Hepatocyte (in vitro differentiated cells): ENCODE measurements around the gene SYCE3.

ENCODE experiments used
- EZH2 ChIP-seq: fragments of 200-600 bp; sonication (generic); IDR thresholded peaks from 2 replicates; pipeline ENCODE4 v1.6.1; 2016; ENCODE audit warnings: antibody characterized with exemption, mild to moderate bottlenecking, borderline replicate concordance
- TF ChIP-seq, protein P1 (sequence below): fragments of 200-600 bp; sonication (generic); IDR thresholded peaks from 2 replicates; pipeline ENCODE4 v1.5.1; 2016; ENCODE audit warnings: antibody characterized with exemption, mild to moderate bottlenecking; ENCODE audit not compliant: poor library complexity

DNA sequence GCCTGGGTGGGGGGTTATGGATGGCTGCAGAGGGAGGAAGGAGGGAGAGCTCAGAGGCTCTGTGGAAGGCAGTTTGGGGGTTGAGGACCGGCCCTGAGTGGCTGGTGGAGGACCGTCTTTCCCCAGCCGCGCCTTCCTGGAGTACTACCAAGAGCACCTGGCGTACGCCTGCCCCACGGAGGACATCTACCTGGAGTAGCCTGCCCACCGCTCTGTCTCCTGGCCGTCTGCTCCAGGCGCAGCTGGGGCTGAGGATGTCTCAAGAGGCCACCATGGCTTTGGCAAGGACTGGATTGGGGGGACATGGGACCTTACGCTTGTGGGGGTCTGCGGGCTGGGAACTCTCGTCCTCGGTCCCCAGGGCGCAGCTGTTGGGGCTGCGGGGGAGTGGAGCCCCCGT is 47.9 kb upstream of the SYCE3 start:
- TF ChIP-seq, protein P1, sequence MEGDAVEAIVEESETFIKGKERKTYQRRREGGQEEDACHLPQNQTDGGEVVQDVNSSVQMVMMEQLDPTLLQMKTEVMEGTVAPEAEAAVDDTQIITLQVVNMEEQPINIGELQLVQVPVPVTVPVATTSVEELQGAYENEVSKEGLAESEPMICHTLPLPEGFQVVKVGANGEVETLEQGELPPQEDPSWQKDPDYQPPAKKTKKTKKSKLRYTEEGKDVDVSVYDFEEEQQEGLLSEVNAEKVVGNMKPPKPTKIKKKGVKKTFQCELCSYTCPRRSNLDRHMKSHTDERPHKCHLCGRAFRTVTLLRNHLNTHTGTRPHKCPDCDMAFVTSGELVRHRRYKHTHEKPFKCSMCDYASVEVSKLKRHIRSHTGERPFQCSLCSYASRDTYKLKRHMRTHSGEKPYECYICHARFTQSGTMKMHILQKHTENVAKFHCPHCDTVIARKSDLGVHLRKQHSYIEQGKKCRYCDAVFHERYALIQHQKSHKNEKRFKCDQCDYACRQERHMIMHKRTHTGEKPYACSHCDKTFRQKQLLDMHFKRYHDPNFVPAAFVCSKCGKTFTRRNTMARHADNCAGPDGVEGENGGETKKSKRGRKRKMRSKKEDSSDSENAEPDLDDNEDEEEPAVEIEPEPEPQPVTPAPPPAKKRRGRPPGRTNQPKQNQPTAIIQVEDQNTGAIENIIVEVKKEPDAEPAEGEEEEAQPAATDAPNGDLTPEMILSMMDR: no peak
- TF ChIP-seq EZH2: no peak
